GM23338 (cell line): ENCODE results near the gene TMEM217.

Source experiments
- CREB1 ChIP-seq: fragments of 250-450 bp; sonication (Bioruptor Pico); IDR thresholded peaks from 2 replicates; pipeline ENCODE4 v1.5.0; 2020; ENCODE audit warnings: low read depth, mild to moderate bottlenecking, moderate library complexity
- ETS1 ChIP-seq: IDR thresholded peaks from 2 replicates; pipeline ENCODE4 v1.6.1; 2016; ENCODE audit warnings: antibody characterized with exemption
- EZH2 ChIP-seq: fragments of 200-600 bp; sonication (generic); IDR thresholded peaks from one replicate; pipeline ENCODE4 v1.8.0; 2017; ENCODE audit warnings: antibody characterized with exemption, mild to moderate bottlenecking, low read depth; ENCODE audit not compliant: unreplicated experiment
- EZH2phosphoT487 ChIP-seq: fragments of 200-600 bp; sonication (generic); IDR thresholded peaks from one replicate; pipeline ENCODE4 v1.8.1; 2018; ENCODE audit warnings: antibody characterized with exemption; ENCODE audit not compliant: unreplicated experiment
- JUNB ChIP-seq: IDR thresholded peaks from one replicate; pipeline ENCODE4 v1.6.1; 2016; ENCODE audit warnings: antibody characterized with exemption; ENCODE audit not compliant: unreplicated experiment
- NANOG ChIP-seq: IDR thresholded peaks from 2 replicates; pipeline ENCODE4 v1.6.1; 2016; ENCODE audit warnings: antibody characterized with exemption, borderline replicate concordance
- POLR2AphosphoS5 ChIP-seq: IDR thresholded peaks from 2 replicates; pipeline ENCODE4 v1.6.1; 2016; ENCODE audit warnings: antibody characterized with exemption, low read depth
- REST ChIP-seq: IDR thresholded peaks from one replicate; pipeline ENCODE4 v1.6.1; 2018; ENCODE audit warnings: antibody characterized with exemption; ENCODE audit not compliant: unreplicated experiment
- STAT1 ChIP-seq: IDR thresholded peaks from one replicate; pipeline ENCODE4 v1.6.1; 2016; ENCODE audit warnings: antibody characterized with exemption; ENCODE audit not compliant: unreplicated experiment
- ZNF114 ChIP-seq: fragments of 250-450 bp; sonication (Bioruptor Pico); IDR thresholded peaks from 2 replicates; pipeline ENCODE4 v1.5.0; 2020; ENCODE audit warnings: mild to moderate bottlenecking, moderate library complexity
- ZNF331 ChIP-seq: fragments of 250-450 bp; sonication (Bioruptor Pico); IDR thresholded peaks from 2 replicates; pipeline ENCODE4 v1.5.0; 2020; ENCODE audit warnings: low read depth, mild to moderate bottlenecking, moderate library complexity
- TF ChIP-seq, protein P1 (sequence below), 2 experiments: fragments of 200-600 bp in 1 of 2; sonication (generic) in 1 of 2; conservative IDR thresholded peaks; 2 replicates each; pipeline versions ENCODE4 v1.5.1 to v1.6.1; 2016 to 2017; ENCODE audit warnings: antibody characterized with exemption in 2 of 2, low read depth in 2 of 2, mild to moderate bottlenecking in 2 of 2, moderate library complexity in 1 of 2
- TF ChIP-seq, protein P2 (sequence below): fragments of 250-450 bp; sonication (Bioruptor Pico); IDR thresholded peaks from 2 replicates; pipeline ENCODE4 v1.5.0; 2020; ENCODE audit warnings: mild to moderate bottlenecking, moderate library complexity

DNA sequence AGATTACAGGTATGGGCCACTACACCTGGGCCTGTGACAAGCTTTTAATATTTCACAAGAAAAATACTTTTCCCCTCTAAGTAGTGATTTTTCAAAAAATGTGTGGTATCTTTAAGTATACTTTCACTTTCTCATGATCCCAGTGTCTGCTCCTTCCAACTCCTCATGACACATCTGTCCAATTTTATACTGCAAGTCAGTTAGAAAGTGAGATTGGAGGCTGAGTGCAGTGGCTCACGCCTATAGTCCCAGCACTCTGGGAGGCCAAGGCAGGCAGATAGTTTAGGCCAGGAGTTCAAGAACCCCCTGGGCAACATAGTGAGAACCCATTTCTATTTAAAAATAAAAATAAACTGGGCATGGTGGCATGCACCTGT, 67.8 kb downstream of the TMEM217 start:
- TF ChIP-seq, protein P1, sequence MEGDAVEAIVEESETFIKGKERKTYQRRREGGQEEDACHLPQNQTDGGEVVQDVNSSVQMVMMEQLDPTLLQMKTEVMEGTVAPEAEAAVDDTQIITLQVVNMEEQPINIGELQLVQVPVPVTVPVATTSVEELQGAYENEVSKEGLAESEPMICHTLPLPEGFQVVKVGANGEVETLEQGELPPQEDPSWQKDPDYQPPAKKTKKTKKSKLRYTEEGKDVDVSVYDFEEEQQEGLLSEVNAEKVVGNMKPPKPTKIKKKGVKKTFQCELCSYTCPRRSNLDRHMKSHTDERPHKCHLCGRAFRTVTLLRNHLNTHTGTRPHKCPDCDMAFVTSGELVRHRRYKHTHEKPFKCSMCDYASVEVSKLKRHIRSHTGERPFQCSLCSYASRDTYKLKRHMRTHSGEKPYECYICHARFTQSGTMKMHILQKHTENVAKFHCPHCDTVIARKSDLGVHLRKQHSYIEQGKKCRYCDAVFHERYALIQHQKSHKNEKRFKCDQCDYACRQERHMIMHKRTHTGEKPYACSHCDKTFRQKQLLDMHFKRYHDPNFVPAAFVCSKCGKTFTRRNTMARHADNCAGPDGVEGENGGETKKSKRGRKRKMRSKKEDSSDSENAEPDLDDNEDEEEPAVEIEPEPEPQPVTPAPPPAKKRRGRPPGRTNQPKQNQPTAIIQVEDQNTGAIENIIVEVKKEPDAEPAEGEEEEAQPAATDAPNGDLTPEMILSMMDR (conservative IDR thresholded peaks at IDR 0.05; ENCODE audit: low read depth in 2 of 2), result no peak
- TF ChIP-seq JUNB, result no peak
- TF ChIP-seq CREB1 (CRISPR knock-in tag), result no peak
- no peak for TF ChIP-seq POLR2AphosphoS5
- TF ChIP-seq EZH2phosphoT487, result no peak
- TF ChIP-seq REST, result no peak
- no peak for TF ChIP-seq EZH2
- no peak for TF ChIP-seq NANOG
- no peak for TF ChIP-seq ETS1
- TF ChIP-seq STAT1, result no peak
- no peak for TF ChIP-seq ZNF114 (CRISPR knock-in tag)
- TF ChIP-seq, protein P2, sequence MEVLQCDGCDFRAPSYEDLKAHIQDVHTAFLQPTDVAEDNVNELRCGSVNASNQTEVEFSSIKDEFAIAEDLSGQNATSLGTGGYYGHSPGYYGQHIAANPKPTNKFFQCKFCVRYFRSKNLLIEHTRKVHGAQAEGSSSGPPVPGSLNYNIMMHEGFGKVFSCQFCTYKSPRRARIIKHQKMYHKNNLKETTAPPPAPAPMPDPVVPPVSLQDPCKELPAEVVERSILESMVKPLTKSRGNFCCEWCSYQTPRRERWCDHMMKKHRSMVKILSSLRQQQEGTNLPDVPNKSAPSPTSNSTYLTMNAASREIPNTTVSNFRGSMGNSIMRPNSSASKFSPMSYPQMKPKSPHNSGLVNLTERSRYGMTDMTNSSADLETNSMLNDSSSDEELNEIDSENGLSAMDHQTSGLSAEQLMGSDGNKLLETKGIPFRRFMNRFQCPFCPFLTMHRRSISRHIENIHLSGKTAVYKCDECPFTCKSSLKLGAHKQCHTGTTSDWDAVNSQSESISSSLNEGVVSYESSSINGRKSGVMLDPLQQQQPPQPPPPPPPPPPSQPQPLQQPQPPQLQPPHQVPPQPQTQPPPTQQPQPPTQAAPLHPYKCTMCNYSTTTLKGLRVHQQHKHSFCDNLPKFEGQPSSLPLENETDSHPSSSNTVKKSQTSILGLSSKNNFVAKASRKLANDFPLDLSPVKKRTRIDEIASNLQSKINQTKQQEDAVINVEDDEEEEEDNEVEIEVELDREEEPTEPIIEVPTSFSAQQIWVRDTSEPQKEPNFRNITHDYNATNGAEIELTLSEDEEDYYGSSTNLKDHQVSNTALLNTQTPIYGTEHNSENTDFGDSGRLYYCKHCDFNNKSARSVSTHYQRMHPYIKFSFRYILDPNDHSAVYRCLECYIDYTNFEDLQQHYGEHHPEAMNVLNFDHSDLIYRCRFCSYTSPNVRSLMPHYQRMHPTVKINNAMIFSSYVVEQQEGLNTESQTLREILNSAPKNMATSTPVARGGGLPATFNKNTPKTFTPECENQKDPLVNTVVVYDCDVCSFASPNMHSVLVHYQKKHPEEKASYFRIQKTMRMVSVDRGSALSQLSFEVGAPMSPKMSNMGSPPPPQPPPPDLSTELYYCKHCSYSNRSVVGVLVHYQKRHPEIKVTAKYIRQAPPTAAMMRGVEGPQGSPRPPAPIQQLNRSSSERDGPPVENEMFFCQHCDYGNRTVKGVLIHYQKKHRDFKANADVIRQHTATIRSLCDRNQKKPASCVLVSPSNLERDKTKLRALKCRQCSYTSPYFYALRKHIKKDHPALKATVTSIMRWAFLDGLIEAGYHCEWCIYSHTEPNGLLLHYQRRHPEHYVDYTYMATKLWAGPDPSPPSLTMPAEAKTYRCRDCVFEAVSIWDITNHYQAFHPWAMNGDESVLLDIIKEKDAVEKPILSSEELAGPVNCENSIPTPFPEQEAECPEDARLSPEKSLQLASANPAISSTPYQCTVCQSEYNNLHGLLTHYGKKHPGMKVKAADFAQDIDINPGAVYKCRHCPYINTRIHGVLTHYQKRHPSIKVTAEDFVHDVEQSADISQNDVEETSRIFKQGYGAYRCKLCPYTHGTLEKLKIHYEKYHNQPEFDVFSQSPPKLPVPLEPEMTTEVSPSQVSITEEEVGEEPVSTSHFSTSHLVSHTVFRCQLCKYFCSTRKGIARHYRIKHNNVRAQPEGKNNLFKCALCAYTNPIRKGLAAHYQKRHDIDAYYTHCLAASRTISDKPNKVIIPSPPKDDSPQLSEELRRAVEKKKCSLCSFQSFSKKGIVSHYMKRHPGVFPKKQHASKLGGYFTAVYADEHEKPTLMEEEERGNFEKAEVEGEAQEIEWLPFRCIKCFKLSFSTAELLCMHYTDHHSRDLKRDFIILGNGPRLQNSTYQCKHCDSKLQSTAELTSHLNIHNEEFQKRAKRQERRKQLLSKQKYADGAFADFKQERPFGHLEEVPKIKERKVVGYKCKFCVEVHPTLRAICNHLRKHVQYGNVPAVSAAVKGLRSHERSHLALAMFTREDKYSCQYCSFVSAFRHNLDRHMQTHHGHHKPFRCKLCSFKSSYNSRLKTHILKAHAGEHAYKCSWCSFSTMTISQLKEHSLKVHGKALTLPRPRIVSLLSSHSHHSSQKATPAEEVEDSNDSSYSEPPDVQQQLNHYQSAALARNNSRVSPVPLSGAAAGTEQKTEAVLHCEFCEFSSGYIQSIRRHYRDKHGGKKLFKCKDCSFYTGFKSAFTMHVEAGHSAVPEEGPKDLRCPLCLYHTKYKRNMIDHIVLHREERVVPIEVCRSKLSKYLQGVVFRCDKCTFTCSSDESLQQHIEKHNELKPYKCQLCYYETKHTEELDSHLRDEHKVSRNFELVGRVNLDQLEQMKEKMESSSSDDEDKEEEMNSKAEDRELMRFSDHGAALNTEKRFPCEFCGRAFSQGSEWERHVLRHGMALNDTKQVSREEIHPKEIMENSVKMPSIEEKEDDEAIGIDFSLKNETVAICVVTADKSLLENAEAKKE (CRISPR knock-in tag), result no peak
- no peak for TF ChIP-seq ZNF331
